HG03103 (cell line): Measurements from ENCODE around the gene NXF1.

Experiments used
- ATAC-seq: cut with Tn5 transposase; IDR thresholded peaks from one replicate; pipeline ENCODE4 v1.9.1; 2021; ENCODE audit warnings: low read depth; ENCODE audit not compliant: unreplicated experiment

NXF1 gene

GRCh38 chr11:62747475-62748160 is 57.6 kb downstream of the NXF1 start:
- ATAC-seq: no peak
